Activated CD8-positive, alpha-beta memory T cell treated with anti-CD3 and anti-CD28 coated beads, Interleukin-2, amount 10 ng/mL, durations not matched to agents 7 days and 5 days (primary cell): Measurements from ENCODE around the gene ADAM12. TPM values are rescaled to one million over a fixed set of nuclear protein-coding genes. Genes with fewer than 3 reads are reported as not detected.

Source experiments
- ATAC-seq: fragments of 150-1000 bp; cut with Tn5 transposase; one replicate; pipeline ENCODE4 v1.10.0; 2021; ENCODE audit warnings: moderate library complexity
- CTCF ChIA-PET: fragments of 350-600 bp; sonication (Branson Sonifier 250); formaldehyde crosslinking; loops from one replicate; lab custom pipeline; 2021; ENCODE audit warnings: antibody characterized with exemption; lab: Charles Lee
- DNase-seq: peaks from one replicate; pipeline ENCODE4 v3.0.0-alpha.2; 2020
- H3K27ac Mint-ChIP-seq: one replicate; pipeline ENCODE4 v1.8.0; 2021; ENCODE audit warnings: mild to moderate bottlenecking, mixed read lengths
- H3K27me3 Mint-ChIP-seq: one replicate; pipeline ENCODE4 v1.8.0; 2021; ENCODE audit warnings: mixed read lengths
- H3K36me3 Mint-ChIP-seq: one replicate; pipeline ENCODE4 v1.8.0; 2021; ENCODE audit warnings: mild to moderate bottlenecking, mixed read lengths
- H3K4me1 Mint-ChIP-seq: one replicate; pipeline ENCODE4 v1.8.0; 2021; ENCODE audit warnings: mixed read lengths
- H3K4me3 Mint-ChIP-seq: one replicate; pipeline ENCODE4 v1.8.0; 2021; ENCODE audit warnings: mild to moderate bottlenecking, moderate library complexity, mixed read lengths
- H3K9me3 Mint-ChIP-seq: one replicate; pipeline ENCODE4 v1.8.0; 2022; ENCODE audit warnings: low read depth, mixed read lengths
- total RNA-seq, 2 experiments: library from RNA; stranded (reverse); gene quantifications; one replicate each; pipeline ENCODE4 v1.2.3, GENCODE V29; 2021

ADAM12 gene
- total RNA-seq, 2 experiments from 2014 or later, result 0.67 TPM; not detected in 1

DNA sequence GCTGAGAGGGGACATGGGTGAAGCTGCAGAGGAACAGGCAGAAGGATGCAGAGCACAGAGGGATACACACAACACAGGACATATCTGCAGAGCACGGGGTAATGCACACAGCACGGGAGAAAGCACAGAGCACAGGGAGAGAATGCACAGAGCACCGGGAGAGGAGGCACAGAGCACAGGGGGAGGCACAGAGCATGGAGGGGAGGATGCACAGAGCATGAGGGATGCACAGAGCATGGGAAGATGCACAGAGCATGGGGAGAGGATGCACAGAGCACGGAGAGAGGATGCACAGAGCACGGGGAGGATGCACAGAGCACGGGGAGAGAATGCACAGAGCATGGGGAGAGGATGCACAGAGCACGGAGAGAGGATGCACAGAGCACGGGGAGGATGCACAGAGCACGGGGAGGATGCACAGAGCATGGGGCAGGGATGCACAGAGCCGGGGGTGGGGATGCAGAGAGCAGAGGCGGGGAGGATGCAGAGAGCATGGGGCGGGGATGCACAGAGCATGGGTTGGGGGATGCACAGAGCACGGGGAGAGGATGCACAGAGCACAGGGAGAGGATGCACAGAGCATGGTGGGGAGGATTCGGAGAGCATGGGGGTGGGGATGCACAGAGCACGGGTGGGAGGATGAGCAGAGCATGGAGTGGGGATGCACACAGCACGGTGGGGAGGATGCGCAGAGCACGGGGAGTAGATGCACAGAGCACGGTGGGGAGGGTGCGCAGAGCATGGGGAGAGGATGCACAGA is 230.0 kb downstream of the ADAM12 start:
- no peak overlapping the region for H3K4me3 Mint-ChIP-seq
- no peak overlapping the region for H3K27ac Mint-ChIP-seq
- ATAC-seq, result no peak
- H3K36me3 Mint-ChIP-seq, result no peaks in the 10 kb centered on the region
- DNase-seq, result no peak
- peaks cover 2% of the 10 kb centered on the region for H3K9me3 Mint-ChIP-seq
- H3K27me3 Mint-ChIP-seq, result no peaks in the 10 kb centered on the region
- CTCF ChIA-PET, result no interaction called here
- H3K4me1 Mint-ChIP-seq, result no peaks in the 10 kb centered on the region

DNA sequence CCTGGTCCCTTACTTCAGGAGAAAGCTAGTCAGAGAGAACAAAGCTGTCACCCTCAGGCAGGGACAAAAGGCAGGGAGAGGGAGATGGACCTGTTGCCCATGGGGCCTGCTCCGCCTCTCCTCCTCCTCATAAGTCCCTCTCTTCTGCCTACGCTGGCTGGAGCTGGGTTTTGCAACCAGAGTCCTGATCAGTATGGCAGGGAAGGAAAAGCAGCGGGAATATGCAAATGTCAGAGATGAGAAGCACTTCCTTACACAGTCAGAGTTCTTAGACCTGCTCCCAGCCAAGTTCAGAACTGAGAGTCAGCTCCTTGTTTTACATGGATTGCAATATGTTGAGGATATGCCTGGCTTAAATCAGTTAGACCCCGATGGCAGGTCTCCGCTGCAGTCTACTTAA is 231.1 kb downstream of the ADAM12 start:
- H3K4me1 Mint-ChIP-seq, result no peaks in the 10 kb centered on the region
- DNase-seq (no peak), ATAC-seq (no peak)
- H3K27me3 Mint-ChIP-seq, result no peaks in the 10 kb centered on the region
- CTCF ChIA-PET, result no interaction called here
- peaks cover 4% of the 10 kb centered on the region for H3K9me3 Mint-ChIP-seq
- H3K4me3 Mint-ChIP-seq, result no peak overlapping the region
- H3K27ac Mint-ChIP-seq, result no peak overlapping the region
- H3K36me3 Mint-ChIP-seq, result no peaks in the 10 kb centered on the region

DNA sequence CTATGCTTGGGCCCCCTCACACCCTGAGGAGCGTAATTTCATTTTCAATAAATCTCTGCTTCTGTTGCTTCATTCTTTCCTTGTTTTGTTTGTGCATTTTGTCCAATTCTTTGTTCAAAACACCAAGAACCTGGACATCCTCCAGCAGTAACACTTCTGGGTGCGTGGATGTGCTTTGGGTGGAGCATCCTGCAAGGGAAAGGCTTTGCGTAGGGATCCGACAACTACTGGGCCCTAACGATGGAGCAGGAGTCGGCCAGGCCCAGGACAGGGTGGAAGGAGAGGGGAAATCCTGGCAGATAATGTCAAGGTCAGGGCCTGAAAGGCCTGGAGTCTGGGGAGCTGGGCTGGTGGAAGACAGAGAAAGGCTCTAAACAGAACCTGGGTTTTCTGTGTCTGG is 231.8 kb downstream of the ADAM12 start:
- Mint-ChIP-seq H3K4me3 (no peak overlapping the region), H3K36me3 (no peaks in the 10 kb centered on the region), H3K27me3 (no peaks in the 10 kb centered on the region), H3K9me3 (peaks cover 4% of the 10 kb centered on the region), H3K4me1 (no peaks in the 10 kb centered on the region), H3K27ac (no peak overlapping the region)
- DNase-seq (no peak), ATAC-seq (no peak)
- CTCF ChIA-PET, result no interaction called here

DNA sequence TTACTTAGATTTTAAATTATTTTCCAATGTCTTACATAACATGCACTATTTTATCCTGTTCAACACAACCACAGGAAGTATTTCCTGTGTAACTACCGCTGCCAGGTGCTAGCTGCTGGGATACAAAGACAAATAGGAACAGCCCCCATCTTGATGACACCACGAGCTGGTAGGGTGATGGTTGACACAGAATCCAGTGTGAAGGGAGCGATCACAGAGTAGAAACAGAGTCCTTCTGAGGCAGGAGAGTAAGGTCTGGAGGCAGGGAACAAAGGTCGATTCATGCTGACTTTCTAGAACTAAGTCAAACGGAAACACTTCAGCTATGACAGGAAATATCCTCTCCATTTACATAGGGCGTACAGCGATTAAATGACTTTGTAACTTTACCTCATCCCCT is 232.3 kb downstream of the ADAM12 start:
- no peak overlapping the region for H3K27ac Mint-ChIP-seq

DNA sequence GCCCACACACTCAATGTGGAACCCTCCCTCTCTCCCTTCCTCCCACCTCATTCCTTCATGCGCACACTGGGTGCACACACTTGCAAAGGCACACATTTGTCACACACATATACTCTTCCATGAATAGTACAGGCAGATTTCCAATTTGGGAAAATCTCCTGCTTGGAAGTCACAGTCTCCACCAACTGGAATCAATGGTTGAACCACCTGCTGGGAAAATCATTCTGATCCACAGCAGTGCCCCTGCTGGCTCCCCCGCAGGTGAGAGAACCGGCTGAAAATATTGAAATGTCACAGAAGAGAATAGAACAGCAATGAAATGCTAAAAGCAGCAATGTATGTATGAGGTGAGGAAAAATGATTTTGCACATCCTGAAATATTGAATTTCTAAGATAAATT is 232.7 kb downstream of the ADAM12 start:
- Mint-ChIP-seq H3K27ac (no peak overlapping the region), H3K36me3 (no peaks in the 10 kb centered on the region), H3K27me3 (no peaks in the 10 kb centered on the region), H3K4me1 (no peaks in the 10 kb centered on the region), H3K4me3 (no peak overlapping the region), H3K9me3 (peaks cover 4% of the 10 kb centered on the region)
- DNase-seq (no peak), ATAC-seq (no peak)
- CTCF ChIA-PET, result no interaction called here

More for the DNA sequence above, 232.3 kb downstream of the ADAM12 start:
- H3K36me3 Mint-ChIP-seq, result no peaks in the 10 kb centered on the region
- H3K9me3 Mint-ChIP-seq, result peaks cover 4% of the 10 kb centered on the region
- H3K27me3 Mint-ChIP-seq, result no peaks in the 10 kb centered on the region
- CTCF ChIA-PET, result no interaction called here
- no peak overlapping the region for H3K4me3 Mint-ChIP-seq
- DNase-seq (no peak), ATAC-seq (no peak)
- no peaks in the 10 kb centered on the region for H3K4me1 Mint-ChIP-seq

DNA sequence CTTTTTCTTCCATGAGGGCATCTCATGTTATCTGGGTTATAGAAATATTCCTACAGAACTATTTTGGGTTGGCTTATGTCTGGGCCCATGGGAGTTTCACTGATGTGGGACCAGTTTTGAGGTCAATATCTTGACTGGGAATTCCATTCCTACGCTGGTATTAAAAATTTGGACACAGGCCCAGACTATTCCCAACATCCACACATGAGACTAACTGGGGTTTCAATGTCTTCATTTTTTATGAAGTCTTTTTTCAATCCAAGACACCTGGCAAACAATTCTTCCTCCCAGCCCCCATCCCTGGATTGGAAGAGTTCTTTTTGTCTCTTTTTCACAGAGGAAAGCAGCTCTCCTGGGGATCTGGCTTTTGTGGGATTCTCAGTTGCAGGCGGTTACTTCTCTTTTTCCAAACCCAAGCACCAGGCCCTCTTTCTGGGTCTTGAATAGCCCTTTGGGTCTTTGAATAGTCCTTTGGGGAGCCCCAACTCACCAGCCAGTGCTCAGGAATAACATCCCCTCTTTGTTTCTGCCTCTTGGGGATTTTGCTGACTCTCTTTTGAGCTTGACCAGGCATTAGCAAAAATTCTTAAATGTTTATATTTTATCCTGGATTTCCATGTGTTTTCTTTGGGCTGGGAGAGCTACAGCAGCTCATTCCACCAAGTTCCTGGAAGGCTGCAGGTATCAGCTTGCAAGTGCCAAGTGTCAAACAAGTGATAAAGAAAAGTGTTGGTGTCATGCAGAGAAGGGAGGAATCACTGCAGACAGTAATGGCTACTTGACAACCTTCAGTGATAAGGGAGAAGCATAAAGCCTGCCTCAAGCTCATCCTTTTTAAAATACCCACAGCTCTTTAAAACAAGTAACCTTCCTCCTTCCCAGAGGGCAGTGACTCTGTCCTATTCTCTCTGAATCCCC is 234.3 kb downstream of the ADAM12 start:
- Mint-ChIP-seq H3K27me3 (no peaks in the 10 kb centered on the region), H3K4me3 (no peak overlapping the region), H3K4me1 (no peaks in the 10 kb centered on the region), H3K36me3 (no peaks in the 10 kb centered on the region), H3K27ac (no peak overlapping the region), H3K9me3 (peaks cover 4% of the 10 kb centered on the region)
- CTCF ChIA-PET, result no interaction called here
- ATAC-seq, result no peak
- DNase-seq, result no peak

DNA sequence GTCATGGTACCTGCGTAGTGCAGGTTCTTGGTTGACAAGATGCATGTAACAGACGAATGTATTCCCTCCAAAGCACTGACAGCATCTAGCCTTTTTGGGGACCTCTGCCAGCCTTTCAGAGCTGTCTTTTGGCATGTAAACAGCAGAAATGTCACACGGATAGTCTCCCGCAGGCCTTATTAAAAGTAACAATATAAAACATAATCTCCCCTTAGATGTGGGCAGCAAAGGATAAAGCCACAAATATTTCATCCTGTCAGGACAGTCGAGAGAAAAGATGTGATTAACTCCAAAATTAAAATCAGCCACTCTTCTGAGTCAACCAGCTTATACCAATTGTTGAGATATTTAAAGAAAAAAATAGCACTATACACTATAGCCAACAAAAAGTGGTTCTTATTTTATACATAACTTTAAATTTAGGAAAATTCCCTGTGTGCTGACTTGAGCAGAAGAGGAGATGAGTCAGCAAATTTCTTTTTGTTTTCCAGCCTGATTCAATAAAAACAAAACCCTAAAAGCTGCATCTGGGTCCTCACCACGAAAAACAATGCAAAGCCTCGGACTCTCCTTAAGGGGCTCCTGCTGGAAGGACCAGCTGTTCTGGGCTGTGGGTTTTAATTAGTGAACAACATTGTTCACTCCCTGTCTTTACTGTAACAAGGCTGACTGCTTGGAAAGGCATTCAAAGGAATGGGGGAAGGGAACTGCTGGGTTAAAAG is 240.2 kb downstream of the ADAM12 start:
- no peak overlapping the region for H3K4me3 Mint-ChIP-seq
- peaks cover 5% of the 10 kb centered on the region for H3K9me3 Mint-ChIP-seq
- CTCF ChIA-PET, result no interaction called here
- H3K4me1 Mint-ChIP-seq, result no peaks in the 10 kb centered on the region
- H3K36me3 Mint-ChIP-seq, result no peaks in the 10 kb centered on the region
- H3K27ac Mint-ChIP-seq, result no peak overlapping the region
- DNase-seq (no peak), ATAC-seq (no peak)
- H3K27me3 Mint-ChIP-seq, result no peaks in the 10 kb centered on the region

DNA sequence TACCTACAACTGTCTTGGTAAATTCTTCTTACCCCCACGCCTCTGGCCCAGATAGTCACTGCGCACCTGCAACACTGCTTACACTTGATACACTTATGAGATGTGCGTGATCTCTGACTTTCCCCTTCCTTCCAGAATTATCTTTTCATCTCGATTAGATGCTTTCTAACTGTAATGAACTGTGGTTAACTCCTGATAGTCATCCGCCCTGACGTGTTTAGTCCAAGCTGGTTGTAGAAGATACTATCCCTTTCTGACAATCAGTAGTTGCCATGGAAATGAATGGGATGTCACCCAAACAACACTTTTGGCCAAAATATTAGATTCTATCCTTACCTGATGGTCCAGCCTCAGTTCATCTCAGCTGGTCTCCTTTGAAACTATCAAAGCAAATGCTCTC is 241.5 kb downstream of the ADAM12 start:
- Mint-ChIP-seq H3K27ac (no peak overlapping the region), H3K4me1 (no peaks in the 10 kb centered on the region), H3K4me3 (no peak overlapping the region), H3K27me3 (no peaks in the 10 kb centered on the region), H3K36me3 (no peaks in the 10 kb centered on the region), H3K9me3 (peaks cover 6% of the 10 kb centered on the region)
- DNase-seq, result no peak
- CTCF ChIA-PET, result no interaction called here
- ATAC-seq, result no peak

DNA sequence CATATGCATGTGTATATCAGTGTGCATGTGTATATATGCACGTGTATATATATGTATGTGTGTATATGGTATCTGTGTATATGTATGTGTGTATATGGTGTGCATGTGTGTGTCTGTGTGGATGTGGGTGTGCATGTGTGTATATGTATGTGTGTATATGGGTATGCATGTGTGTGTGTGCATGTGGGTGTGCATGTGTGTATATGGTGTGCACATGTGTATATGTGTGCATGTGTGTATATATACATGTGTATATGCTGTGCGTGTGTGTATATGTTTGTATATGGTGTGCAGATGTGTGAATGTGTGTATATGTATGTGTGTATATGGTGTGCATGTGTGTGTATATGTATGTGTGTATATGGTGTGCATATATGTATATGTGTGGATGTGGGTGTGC is 245.2 kb downstream of the ADAM12 start:
- H3K9me3 Mint-ChIP-seq, result peaks cover 8% of the 10 kb centered on the region
- H3K4me3 Mint-ChIP-seq, result no peak overlapping the region
- CTCF ChIA-PET, result no interaction called here
- no peaks in the 10 kb centered on the region for H3K36me3 Mint-ChIP-seq
- H3K27ac Mint-ChIP-seq, result no peak overlapping the region
- ATAC-seq, result no peak
- no peaks in the 10 kb centered on the region for H3K27me3 Mint-ChIP-seq
- no peaks in the 10 kb centered on the region for H3K4me1 Mint-ChIP-seq
- no peak for DNase-seq

DNA sequence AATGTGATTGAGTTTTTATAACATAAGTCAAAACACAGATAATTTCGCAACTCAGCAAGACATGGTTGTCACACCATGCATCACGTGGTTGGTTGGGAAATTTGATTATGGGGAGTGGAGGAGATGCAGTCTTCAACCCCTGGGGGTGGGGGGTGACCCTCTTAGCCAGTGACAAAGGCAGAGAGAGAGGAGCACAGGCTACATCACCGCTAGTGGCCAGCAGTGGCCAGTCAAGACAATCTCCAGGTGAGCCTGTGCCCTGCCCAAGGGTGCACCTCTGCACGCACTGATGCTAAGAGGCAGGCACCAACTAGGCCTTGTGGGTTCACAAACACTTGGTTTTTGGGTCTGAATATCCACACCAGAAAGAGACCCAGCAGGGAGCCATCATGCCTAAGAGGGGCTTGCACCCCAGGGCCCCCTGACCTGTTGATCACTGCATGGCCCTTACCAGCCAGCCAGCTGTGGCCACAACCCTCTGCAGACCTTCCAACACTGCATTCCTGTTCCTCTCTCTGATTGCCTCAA is 247.5 kb downstream of the ADAM12 start:
- H3K9me3 Mint-ChIP-seq, result peaks cover 8% of the 10 kb centered on the region
- no peak for ATAC-seq
- H3K4me3 Mint-ChIP-seq, result no peak overlapping the region
- H3K27me3 Mint-ChIP-seq, result no peaks in the 10 kb centered on the region
- CTCF ChIA-PET, result no interaction called here
- no peak overlapping the region for H3K27ac Mint-ChIP-seq
- H3K4me1 Mint-ChIP-seq, result peaks cover 3% of the 10 kb centered on the region
- H3K36me3 Mint-ChIP-seq, result no peaks in the 10 kb centered on the region
- DNase-seq, result no peak

DNA sequence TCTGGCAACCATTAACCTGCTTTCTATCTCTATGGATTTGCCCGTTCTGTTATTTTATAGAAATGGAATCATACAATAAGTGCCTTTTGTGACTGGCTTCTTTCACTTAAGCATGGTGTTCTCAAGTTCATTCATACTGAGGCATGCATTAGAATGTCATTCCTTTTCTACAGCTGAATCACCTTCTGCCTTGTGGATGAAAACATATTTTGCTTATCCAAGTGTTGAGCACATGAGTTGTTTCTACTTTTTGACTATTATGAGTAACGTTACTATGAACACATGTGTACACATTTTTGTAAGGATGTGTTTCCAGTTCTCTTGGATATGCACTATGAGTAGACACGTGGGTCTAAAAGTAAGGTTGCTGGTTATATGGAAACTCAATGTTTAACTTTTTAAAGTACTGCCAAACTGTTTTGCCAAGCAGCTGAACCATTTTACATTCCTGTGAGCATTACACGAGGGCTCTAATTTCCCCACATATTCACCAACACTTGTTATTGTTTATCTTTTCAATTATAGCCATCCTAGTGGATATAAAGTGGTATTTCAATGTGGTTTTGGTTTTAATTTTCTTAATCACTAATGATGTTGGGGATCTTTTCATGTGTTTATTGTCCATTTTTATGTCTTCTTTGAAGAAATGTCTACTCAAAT is 250.6 kb downstream of the ADAM12 start:
- H3K36me3 Mint-ChIP-seq, result no peaks in the 10 kb centered on the region
- CTCF ChIA-PET, result no interaction called here
- ATAC-seq (no peak), DNase-seq (no peak)
- no peaks in the 10 kb centered on the region for H3K27me3 Mint-ChIP-seq
- no peak overlapping the region for H3K27ac Mint-ChIP-seq
- H3K4me3 Mint-ChIP-seq, result no peak overlapping the region
- H3K9me3 Mint-ChIP-seq, result peaks cover 3% of the 10 kb centered on the region
- peaks cover 5% of the 10 kb centered on the region for H3K4me1 Mint-ChIP-seq

DNA sequence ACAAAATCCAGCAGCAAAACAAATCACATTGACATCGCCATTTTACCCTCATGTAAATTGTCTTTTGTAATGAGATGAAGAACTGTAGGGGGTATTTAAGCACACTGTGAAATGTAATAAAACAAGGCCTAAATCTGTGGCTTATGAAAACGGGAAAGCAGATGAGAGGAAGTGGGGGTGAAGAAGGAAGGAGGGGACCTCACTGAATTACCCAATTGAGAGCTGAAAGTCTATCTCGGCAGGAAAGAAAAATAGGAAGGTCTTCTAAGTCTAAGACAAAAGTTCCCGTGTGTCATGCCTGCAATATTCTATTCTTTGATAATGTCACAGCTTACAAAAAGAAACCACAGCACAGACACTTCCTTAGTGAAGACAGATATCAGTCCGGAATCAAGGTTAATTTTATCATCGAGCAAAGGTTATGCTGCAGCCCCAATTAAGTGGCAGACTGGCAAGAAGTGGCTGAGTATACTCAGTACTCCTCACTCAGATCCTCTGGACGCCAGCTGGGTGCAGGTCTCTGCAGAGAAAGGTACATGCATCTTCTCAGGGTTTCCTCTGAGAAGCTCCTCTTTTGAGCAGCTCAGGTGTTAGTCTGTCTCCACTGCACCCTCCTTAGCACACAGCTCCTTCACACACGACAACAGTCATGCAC is 252.2 kb downstream of the ADAM12 start:
- no peak overlapping the region for H3K27ac Mint-ChIP-seq
- ATAC-seq (no peak), DNase-seq (no peak)
- no peak overlapping the region for H3K4me3 Mint-ChIP-seq
- no peaks in the 10 kb centered on the region for H3K27me3 Mint-ChIP-seq
- peaks cover under 1% of the 10 kb centered on the region for H3K9me3 Mint-ChIP-seq
- H3K36me3 Mint-ChIP-seq, result no peaks in the 10 kb centered on the region
- peaks cover 5% of the 10 kb centered on the region for H3K4me1 Mint-ChIP-seq
- CTCF ChIA-PET, result no interaction called here
